ENCODE results near the gene BCDIN3D.

Gene BCDIN3D

DNA sequence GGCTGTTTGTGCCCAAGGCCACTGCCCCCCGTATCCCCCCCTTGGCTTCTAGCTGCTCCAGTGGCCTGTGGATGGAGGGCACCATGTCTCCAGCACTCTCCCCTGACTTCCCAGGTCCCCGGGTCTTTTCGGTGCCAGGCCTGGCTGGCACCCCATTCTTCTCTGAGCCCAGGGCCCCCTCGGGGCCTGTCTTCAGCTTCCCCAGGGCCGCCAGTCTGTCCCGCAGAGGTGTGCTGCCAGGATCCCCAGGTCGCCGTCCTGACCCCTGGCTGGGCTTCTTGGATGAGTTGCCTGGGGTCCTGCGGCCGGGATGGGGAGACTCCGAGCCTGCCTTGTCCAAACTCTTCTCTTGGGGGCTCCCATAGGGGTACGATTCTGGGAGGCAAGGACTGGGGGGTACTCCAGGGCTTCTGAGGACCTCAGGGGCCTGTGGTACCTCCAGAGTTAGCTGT lies 47.2 kb downstream of the BCDIN3D start:
- DNase-seq = no peak

- no peak for DNase-seq
Observed at GRCh38 chr12:49794811-49795653, 47.9 kb downstream of the BCDIN3D start.

DNA sequence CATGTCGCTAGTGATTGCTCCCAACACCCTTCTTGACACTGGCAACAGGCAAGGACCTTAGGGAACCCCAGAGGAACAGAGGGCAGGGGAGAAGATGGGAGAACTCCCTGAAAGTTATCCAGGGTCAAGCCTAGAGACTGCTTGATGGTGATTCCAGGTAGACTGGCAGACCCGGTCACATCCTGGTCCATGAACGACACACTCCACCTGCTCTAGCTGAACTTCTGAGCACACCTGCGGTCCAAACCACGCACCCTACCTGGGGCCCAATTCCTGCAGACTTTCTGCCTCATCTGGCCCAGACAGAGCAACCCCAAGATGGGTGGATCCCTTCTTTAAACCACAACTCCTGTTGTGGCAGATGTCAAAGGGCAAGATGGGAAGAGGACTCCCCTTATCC lies 48.9 kb downstream of the BCDIN3D start:
- no peak for DNase-seq

DNA sequence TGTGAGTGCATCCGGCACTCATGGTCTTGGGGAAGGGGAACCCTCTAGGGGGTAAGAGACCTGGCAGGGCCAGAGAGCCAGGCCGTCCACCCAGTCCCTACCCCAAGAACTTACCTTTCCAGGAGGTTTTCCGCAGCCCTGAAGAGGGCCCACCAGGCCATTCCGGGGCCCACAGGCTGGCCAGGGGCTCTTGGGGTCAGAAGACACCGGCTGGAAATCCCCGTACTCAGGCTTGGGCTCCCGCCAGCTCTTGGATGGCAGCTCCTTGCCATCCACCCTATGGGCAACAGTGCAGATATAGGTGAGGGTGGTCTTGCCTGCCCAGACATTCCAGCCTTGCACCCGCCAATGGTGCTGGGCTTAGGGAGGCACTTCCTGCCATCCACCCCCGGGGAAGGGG lies 49.3 kb downstream of the BCDIN3D start:
- DNase-seq = no peak

- DNase-seq = no peak
Observed at GRCh38 chr12:49792976-49793580, 49.8 kb downstream of the BCDIN3D start.

GRCh38 chr12:49792181-49792970 lies 50.5 kb downstream of the BCDIN3D start:
- no peak for DNase-seq

DNA sequence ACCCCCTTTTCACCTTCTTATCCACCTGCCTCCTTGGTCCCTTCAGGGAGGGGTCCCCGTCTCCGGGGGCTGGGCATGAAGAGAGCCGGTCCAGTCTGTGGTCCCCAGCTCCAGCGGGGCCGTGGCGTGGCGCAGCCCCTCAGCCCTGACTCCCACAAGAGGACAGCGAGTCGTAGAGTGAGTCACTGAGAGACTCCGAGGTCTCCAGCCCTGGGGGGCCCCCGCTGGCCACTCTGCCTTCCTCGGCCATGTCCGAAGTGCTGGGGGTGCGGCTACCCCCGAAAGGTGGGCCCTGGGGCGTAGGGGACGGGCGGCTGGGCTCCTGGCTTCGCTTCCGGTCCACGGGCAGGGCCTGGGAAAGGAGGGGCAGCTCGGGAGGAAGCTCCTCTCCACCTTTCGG lies 51.2 kb downstream of the BCDIN3D start:
- DNase-seq = no peak

- no peak for DNase-seq
Observed at GRCh38 chr12:49790741-49791555, 52.0 kb downstream of the BCDIN3D start.

DNA sequence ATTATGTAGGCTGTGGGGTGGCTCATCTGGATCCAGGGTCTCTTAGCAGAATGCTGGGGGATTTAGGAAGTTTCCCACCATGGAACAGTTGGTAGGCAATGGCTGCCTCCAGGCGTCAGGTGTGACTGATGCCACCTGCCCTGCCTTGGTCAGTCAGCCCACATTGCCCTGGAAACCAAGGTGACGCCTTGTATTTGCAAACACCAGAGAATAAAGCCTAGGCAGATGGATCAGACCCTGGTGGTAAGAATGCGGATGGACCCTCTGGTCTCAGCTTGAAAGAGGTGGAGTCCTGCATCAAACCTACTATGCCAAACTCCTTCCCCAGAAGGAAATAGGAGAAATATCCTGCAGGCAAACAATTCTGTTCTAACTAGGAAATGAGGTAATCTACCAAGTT lies 52.9 kb downstream of the BCDIN3D start:
- no peak for DNase-seq

DNA sequence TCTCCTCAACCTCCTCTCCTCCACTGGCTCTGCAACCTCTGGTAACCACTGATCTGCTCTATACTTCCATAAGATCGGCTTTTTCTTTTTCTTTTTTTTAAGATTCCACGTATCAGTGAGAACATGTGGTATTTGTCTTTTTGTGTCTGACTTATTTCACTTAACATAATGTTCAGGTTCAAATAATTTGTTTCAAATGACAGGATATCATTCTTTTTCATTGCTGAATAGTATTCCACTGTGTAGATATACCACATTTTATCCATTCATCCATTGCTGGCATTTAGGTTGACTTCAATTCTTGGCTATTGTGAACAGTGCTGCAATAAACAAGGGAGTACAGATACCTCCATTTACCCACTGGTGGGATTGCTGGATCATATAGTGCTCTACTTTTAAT lies 55.2 kb downstream of the BCDIN3D start:
- DNase-seq = no peak

Data from CD4-positive, alpha-beta T cell treated with Interleukin-12 subunit alpha and Interleukin-12 subunit beta, for 1 hour (primary cell).